ENCODE data around the gene TXNDC16. TPM values are rescaled to one million over a fixed set of nuclear protein-coding genes. Genes with fewer than 3 reads are reported as not detected.

Gene TXNDC16
- total RNA-seq, 1 experiment from 2014 or later = 13.2 TPM

GRCh38 chr14:52422650-52423356 is 129.5 kb downstream of the TXNDC16 start:
- H3K9ac ChIP-seq (ENCODE audit: extremely low read depth, insufficient read length, low read length) = no peak overlapping the region
- no peak overlapping the region for H2AFZ ChIP-seq (ENCODE audit: low read length)
- H4K5ac ChIP-seq (ENCODE audit: insufficient read length, low read depth, low read length) = no peak overlapping the region
- no peak overlapping the region for H3T11ph ChIP-seq (ENCODE audit: low read length)
- no peak overlapping the region for H3K14ac ChIP-seq (ENCODE audit: insufficient read depth, low read length)
- no peak overlapping the region for H3K4me3 Mint-ChIP-seq
- H3K4me1 ChIP-seq (ENCODE audit: insufficient read depth, low read length) = no peaks in the 10 kb centered on the region
- TF ChIP-seq, protein P1, sequence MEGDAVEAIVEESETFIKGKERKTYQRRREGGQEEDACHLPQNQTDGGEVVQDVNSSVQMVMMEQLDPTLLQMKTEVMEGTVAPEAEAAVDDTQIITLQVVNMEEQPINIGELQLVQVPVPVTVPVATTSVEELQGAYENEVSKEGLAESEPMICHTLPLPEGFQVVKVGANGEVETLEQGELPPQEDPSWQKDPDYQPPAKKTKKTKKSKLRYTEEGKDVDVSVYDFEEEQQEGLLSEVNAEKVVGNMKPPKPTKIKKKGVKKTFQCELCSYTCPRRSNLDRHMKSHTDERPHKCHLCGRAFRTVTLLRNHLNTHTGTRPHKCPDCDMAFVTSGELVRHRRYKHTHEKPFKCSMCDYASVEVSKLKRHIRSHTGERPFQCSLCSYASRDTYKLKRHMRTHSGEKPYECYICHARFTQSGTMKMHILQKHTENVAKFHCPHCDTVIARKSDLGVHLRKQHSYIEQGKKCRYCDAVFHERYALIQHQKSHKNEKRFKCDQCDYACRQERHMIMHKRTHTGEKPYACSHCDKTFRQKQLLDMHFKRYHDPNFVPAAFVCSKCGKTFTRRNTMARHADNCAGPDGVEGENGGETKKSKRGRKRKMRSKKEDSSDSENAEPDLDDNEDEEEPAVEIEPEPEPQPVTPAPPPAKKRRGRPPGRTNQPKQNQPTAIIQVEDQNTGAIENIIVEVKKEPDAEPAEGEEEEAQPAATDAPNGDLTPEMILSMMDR (conservative IDR thresholded peaks at IDR 0.05) = no peak
- no peak overlapping the region for H3K27ac ChIP-seq (ENCODE audit: insufficient read length, low read depth, low read length)
- no peaks in the 10 kb centered on the region for H3K27me3 ChIP-seq (ENCODE audit: insufficient read depth, low read length)
- no peak overlapping the region for H4K8ac ChIP-seq (replicated peaks; ENCODE audit: insufficient read length, low read depth, low read length)
- no peaks in the 10 kb centered on the region for H3K9me3 ChIP-seq (ENCODE audit: control insufficient read depth, low read depth, low read length)
- no peaks in the 10 kb centered on the region for H3K27me3 Mint-ChIP-seq (ENCODE audit: low read depth)
- no peaks in the 10 kb centered on the region for H3K9me3 Mint-ChIP-seq
- no peaks in the 10 kb centered on the region for H4K20me1 ChIP-seq (ENCODE audit: control insufficient read depth, insufficient read depth, insufficient read length)
- H4K91ac ChIP-seq (ENCODE audit: insufficient read length, low read depth, low read length) = no peak overlapping the region
- H2BK5ac ChIP-seq (ENCODE audit: insufficient read length, low read length) = no peak overlapping the region
- H3K36me3 Mint-ChIP-seq (ENCODE audit: insufficient read depth in 1 of 3, low read depth in 3 of 3) = no peaks in the 10 kb centered on the region
- H3K79me1 ChIP-seq (ENCODE audit: insufficient read depth, low read depth, low read length, poor library complexity, severe bottlenecking) = no peaks in the 10 kb centered on the region
- no peaks in the 10 kb centered on the region for H3K23me2 ChIP-seq (ENCODE audit: insufficient read length, low read depth, low read length, poor library complexity, severe bottlenecking)
- no peak overlapping the region for H3K4ac ChIP-seq (ENCODE audit: low read depth, low read length)
- no peak overlapping the region for H3K27ac Mint-ChIP-seq
- H3K23ac ChIP-seq (ENCODE audit: insufficient read length, low read depth, low read length) = no peak overlapping the region
- no peak overlapping the region for H3K4me2 ChIP-seq (ENCODE audit: insufficient read depth, insufficient read length, low read length)
- no peak overlapping the region for H2BK120ac ChIP-seq (ENCODE audit: low read depth, low read length, poor library complexity, severe bottlenecking)
- no peak overlapping the region for H2AK5ac ChIP-seq (ENCODE audit: insufficient read length, low read length)
- H2BK20ac ChIP-seq (ENCODE audit: low read depth, low read length, poor library complexity, severe bottlenecking) = no peak overlapping the region
- H2BK12ac ChIP-seq (ENCODE audit: insufficient read length, low read depth, low read length) = no peak overlapping the region
- no CpG with 5 or more reads among the region's 2 CpGs for WGBS (ENCODE audit: extremely low coverage, insufficient read length, low lambda C conversion rate)
- H3K18ac ChIP-seq (ENCODE audit: insufficient read length, low read depth, low read length) = no peak overlapping the region
- H2BK15ac ChIP-seq (ENCODE audit: low read depth, low read length) = no peak overlapping the region
- no peak for DNase-seq
- H3K56ac ChIP-seq (ENCODE audit: insufficient read length, low read depth, low read length) = no peak overlapping the region
- no peaks in the 10 kb centered on the region for H3K4me1 Mint-ChIP-seq
- no peaks in the 10 kb centered on the region for H3K79me2 ChIP-seq (ENCODE audit: insufficient read depth, low read length)

All from H9 (cell line).